Raji (cell line): ENCODE measurements around the gene LINGO3.

Experiments
- POLR2A ChIP-seq: IDR thresholded peaks from 2 replicates; pipeline ENCODE4 v1.6.1; 2011; ENCODE audit warnings: low read depth, low read length, control low read depth; ENCODE audit not compliant: insufficient read depth

LINGO3 gene

GRCh38 chr19:2271234-2272103 is 36.5 kb downstream of the LINGO3 start:
- TF ChIP-seq POLR2A: no peak

- 0 out of 2 replicates have a peak, but pooled peaks have one; percentile 29 for TF ChIP-seq POLR2A
Measured at GRCh38 chr19:2270423-2271233, 37.3 kb downstream of the LINGO3 start.

- 0 out of 2 replicates have a peak, but pooled peaks have one; percentile 25 for TF ChIP-seq POLR2A
Measured at GRCh38 chr19:2270157-2270422, 37.9 kb downstream of the LINGO3 start.

- TF ChIP-seq POLR2A: peak; percentile 95
Measured at GRCh38 chr19:2269244-2270156, 38.5 kb downstream of the LINGO3 start.

- no peak for TF ChIP-seq POLR2A
Measured at GRCh38 chr19:2268861-2269243, 39.1 kb downstream of the LINGO3 start.

- TF ChIP-seq POLR2A: no peak
Measured at GRCh38 chr19:2268480-2268830, 39.5 kb downstream of the LINGO3 start.

GRCh38 chr19:2266183-2266993 is 41.6 kb downstream of the LINGO3 start:
- TF ChIP-seq POLR2A: peak; percentile 42

- no peak for TF ChIP-seq POLR2A
Measured at GRCh38 chr19:2261438-2262172, 46.3 kb downstream of the LINGO3 start.

- TF ChIP-seq POLR2A: no peak
Measured at GRCh38 chr19:2260341-2260805, 47.6 kb downstream of the LINGO3 start.

- no peak for TF ChIP-seq POLR2A
Measured at GRCh38 chr19:2259336-2259735, 48.6 kb downstream of the LINGO3 start.
